SK-N-SH (cell line): ENCODE measurements around the gene NLGN3.

Experiments
- NRF1 ChIP-seq: IDR thresholded peaks from 2 replicates; pipeline ENCODE4 v1.6.1; 2012; ENCODE audit warnings: low read depth, mild to moderate bottlenecking, low read length
- RFX5 ChIP-seq: IDR thresholded peaks from 2 replicates; pipeline ENCODE4 v1.6.1; 2012; ENCODE audit warnings: mild to moderate bottlenecking, improper control_type of control experiment, low read length
- TF ChIP-seq, protein P1 (sequence below): fragments of 200-600 bp; sonication (generic); IDR thresholded peaks from 2 replicates; pipeline ENCODE4 v1.6.1; 2017; ENCODE audit warnings: antibody characterized with exemption, mild to moderate bottlenecking, moderate library complexity

DNA sequence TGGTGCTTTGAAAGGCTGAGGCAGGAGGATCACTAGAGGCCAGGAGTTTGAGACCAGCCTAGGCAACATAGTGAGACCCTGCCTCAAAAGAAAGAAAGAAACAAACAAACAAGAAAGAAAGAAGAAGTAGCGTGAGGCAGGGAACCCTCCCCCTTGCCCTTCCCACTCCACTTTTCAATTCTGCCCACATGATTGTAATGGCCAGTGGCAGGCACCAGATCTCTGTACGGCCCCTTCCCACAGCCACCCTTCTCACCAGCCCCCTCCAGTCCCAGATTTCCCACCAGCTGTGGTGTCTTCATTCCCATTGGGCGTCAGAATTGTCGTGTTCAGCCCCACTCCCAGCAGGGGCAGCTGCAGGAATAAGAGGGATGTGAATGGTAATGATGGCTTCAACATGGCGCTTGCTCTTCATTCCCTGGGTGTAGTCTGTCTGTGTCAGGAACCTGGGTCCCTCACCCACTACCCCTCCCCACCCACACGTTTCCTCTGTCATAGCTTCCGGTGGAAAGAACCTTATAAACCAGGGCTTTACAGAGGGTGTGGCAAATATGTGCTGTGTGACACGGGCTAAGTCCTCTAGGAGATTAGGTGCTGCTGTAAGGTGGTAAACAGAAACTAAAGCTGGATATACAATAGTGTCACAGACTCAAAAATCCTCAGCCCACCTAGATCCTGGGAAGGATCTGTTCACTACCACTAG is 33.3 kb upstream of the NLGN3 start, which contains the start of gene IL2RG:
- TF ChIP-seq, protein P1, sequence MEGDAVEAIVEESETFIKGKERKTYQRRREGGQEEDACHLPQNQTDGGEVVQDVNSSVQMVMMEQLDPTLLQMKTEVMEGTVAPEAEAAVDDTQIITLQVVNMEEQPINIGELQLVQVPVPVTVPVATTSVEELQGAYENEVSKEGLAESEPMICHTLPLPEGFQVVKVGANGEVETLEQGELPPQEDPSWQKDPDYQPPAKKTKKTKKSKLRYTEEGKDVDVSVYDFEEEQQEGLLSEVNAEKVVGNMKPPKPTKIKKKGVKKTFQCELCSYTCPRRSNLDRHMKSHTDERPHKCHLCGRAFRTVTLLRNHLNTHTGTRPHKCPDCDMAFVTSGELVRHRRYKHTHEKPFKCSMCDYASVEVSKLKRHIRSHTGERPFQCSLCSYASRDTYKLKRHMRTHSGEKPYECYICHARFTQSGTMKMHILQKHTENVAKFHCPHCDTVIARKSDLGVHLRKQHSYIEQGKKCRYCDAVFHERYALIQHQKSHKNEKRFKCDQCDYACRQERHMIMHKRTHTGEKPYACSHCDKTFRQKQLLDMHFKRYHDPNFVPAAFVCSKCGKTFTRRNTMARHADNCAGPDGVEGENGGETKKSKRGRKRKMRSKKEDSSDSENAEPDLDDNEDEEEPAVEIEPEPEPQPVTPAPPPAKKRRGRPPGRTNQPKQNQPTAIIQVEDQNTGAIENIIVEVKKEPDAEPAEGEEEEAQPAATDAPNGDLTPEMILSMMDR, result no peak
- TF ChIP-seq RFX5, result no peak
- TF ChIP-seq NRF1, result no peak
